H1 (cell line): ENCODE measurements around the gene AGPAT4. TPM values are rescaled to one million over a fixed set of nuclear protein-coding genes. Genes with fewer than 3 reads are reported as not detected.

Experiments
- CTCF ChIA-PET: fragments of 300-600 bp; sonication (Branson Sonifier 250); formaldehyde crosslinking; loops from one replicate; lab custom pipeline; 2021; ENCODE audit not compliant: partially characterized antibody; lab: Charles Lee
- POLR2A ChIA-PET: fragments of 300-600 bp; sonication (Branson Sonifier 250); formaldehyde crosslinking; loops from one replicate; lab custom pipeline; 2021; ENCODE audit warnings: inconsistent platforms; ENCODE audit not compliant: partially characterized antibody; lab: Charles Lee
- DNase-seq, 2 experiments: peaks; one replicate each; pipeline versions ENCODE4 v3.0.0 to v3.0.0-alpha.2; 2010 to 2022; ENCODE audit warnings: low spot score in 2 of 2, low read depth in 1 of 2, mixed read lengths in 1 of 2
- FAIRE-seq: peaks from 2 replicates; lab custom pipeline; 2011; peaks lifted over from hg19 to GRCh38; lab: Jason Lieb, UNC
- H2AFZ ChIP-seq: 2 replicates; pipeline ENCODE4 v1.8.1; 2012; ENCODE audit warnings: low read length, inconsistent platforms
- H2AK5ac ChIP-seq: 2 replicates; pipeline ENCODE4 v1.6.1; 2013; ENCODE audit warnings: low read depth, low read length
- H2BK120ac ChIP-seq: replicated peaks from 2 replicates; pipeline ENCODE3; 2013; ENCODE audit warnings: low read depth, low read length, inconsistent platforms
- H2BK12ac ChIP-seq: 2 replicates; pipeline ENCODE4 v1.6.1; 2013; ENCODE audit warnings: low read depth, low read length
- H2BK15ac ChIP-seq: 2 replicates; pipeline ENCODE4 v1.6.1; 2013; ENCODE audit warnings: low read length
- H2BK20ac ChIP-seq: 2 replicates; pipeline ENCODE4 v1.6.1; 2013; ENCODE audit warnings: low read length
- H2BK5ac ChIP-seq: 2 replicates; pipeline ENCODE4 v1.6.1; 2013; ENCODE audit warnings: low read depth, low read length
- H3K14ac ChIP-seq: 2 replicates; pipeline ENCODE4 v1.6.1; 2013; ENCODE audit warnings: inconsistent platforms; ENCODE audit not compliant: insufficient read length
- H3K18ac ChIP-seq: 2 replicates; pipeline ENCODE4 v1.6.1; 2013; ENCODE audit warnings: low read length; ENCODE audit errors: extremely low read depth
- H3K23ac ChIP-seq: 2 replicates; pipeline ENCODE4 v1.6.1; 2013; ENCODE audit warnings: inconsistent platforms; ENCODE audit not compliant: insufficient read length
- H3K23me2 ChIP-seq: 2 replicates; pipeline ENCODE4 v1.6.1; 2013; ENCODE audit warnings: low read depth, low read length
- H3K27ac ChIP-seq: 2 replicates; pipeline ENCODE4 v1.6.1; 2011; ENCODE audit warnings: low read depth, low read length, inconsistent platforms
- H3K27me3 ChIP-seq, 4 experiments: replicated peaks in 1 of 4; 1 replicate in 1 of 4; 2 replicates in 3 of 4; pipeline versions ENCODE4 v1.6.1 to v1.8.1; 2011 to 2013; ENCODE audit warnings: low read length in 3 of 4, mild to moderate bottlenecking in 3 of 4, inconsistent platforms in 2 of 4, mixed read lengths in 2 of 4, moderate library complexity in 1 of 4; ENCODE audit not compliant: control insufficient read depth in 3 of 4, insufficient read depth in 3 of 4; ENCODE audit errors: extremely low read depth in 1 of 4
- H3K36me3 ChIP-seq, 4 experiments: 2 replicates each; pipeline versions ENCODE4 v1.6.1 to v1.8.1; 2011 to 2013; ENCODE audit warnings: mild to moderate bottlenecking in 4 of 4, low read length in 3 of 4, moderate library complexity in 2 of 4, control low read depth in 1 of 4, inconsistent platforms in 1 of 4; ENCODE audit not compliant: insufficient read depth in 4 of 4, control insufficient read depth in 2 of 4
- H3K4ac ChIP-seq: replicated peaks from 2 replicates; pipeline ENCODE3; 2013; ENCODE audit warnings: low read length, low read depth, mixed read lengths, inconsistent platforms; ENCODE audit not compliant: insufficient read length
- H3K4me1 ChIP-seq, 4 experiments: replicated peaks in 1 of 4; 1 replicate in 1 of 4; 2 replicates in 3 of 4; pipeline versions ENCODE4 v1.6.1 to v1.8.1; 2011 to 2013; ENCODE audit warnings: low read length in 3 of 4, inconsistent platforms in 2 of 4, mixed read lengths in 1 of 4; ENCODE audit not compliant: insufficient read depth in 4 of 4, control insufficient read depth in 3 of 4
- H3K4me2 ChIP-seq, 2 experiments: 2 replicates each; pipeline versions ENCODE4 v1.6.1 to v1.8.1; 2011 to 2013; ENCODE audit warnings: low read depth in 2 of 2, low read length in 2 of 2, control low read depth in 1 of 2, inconsistent platforms in 1 of 2, mild to moderate bottlenecking in 1 of 2; ENCODE audit not compliant: insufficient read depth in 1 of 2
- H3K4me3 ChIP-seq, 4 experiments: fragments of 200-600, 300-600 bp in 1 of 4; sonication (generic), shearing (Covaris generic), sonication (Bioruptor Twin) in 1 of 4; 2 replicates each; pipeline versions ENCODE4 v1.5.1 to v1.8.1; 2011 to 2016; ENCODE audit warnings: low read length in 4 of 4, low read depth in 3 of 4, control low read depth in 2 of 4, inconsistent platforms in 2 of 4, mild to moderate bottlenecking in 2 of 4, mixed read lengths in 1 of 4, moderate library complexity in 1 of 4; ENCODE audit not compliant: insufficient read depth in 2 of 4; ENCODE audit errors: extremely low read depth in 1 of 4
- H3K56ac ChIP-seq: replicated peaks from 2 replicates; pipeline ENCODE3; 2013; ENCODE audit warnings: low read depth, mild to moderate bottlenecking, mixed read lengths, low read length, inconsistent platforms; ENCODE audit not compliant: insufficient read length
- H3K79me1 ChIP-seq: 2 replicates; pipeline ENCODE4 v1.6.1; 2013; ENCODE audit warnings: low read depth, low read length, control low read depth
- H3K79me2 ChIP-seq, 2 experiments: 2 replicates each; pipeline versions ENCODE4 v1.6.1 to v1.8.1; 2012 to 2013; ENCODE audit warnings: low read length in 2 of 2, mild to moderate bottlenecking in 2 of 2, inconsistent platforms in 1 of 2; ENCODE audit not compliant: insufficient read depth in 2 of 2, control insufficient read depth in 1 of 2
- H3K9ac ChIP-seq, 4 experiments: replicated peaks in 1 of 4; 1 replicate in 1 of 4; 2 replicates in 3 of 4; pipeline versions ENCODE4 v1.6.1 to v1.8.1; 2011 to 2013; ENCODE audit warnings: low read depth in 3 of 4, low read length in 3 of 4, control low read depth in 2 of 4, mild to moderate bottlenecking in 2 of 4, moderate library complexity in 2 of 4, inconsistent platforms in 1 of 4; ENCODE audit errors: extremely low read depth in 1 of 4
- H3K9me3 ChIP-seq, 2 experiments: 2 replicates each; pipeline versions ENCODE4 v1.6.1 to v1.8.1; 2012 to 2013; ENCODE audit warnings: mild to moderate bottlenecking in 2 of 2, moderate library complexity in 2 of 2, control low read depth in 1 of 2, inconsistent platforms in 1 of 2, low read depth in 1 of 2, low read length in 1 of 2, mixed read lengths in 1 of 2; ENCODE audit not compliant: insufficient read depth in 2 of 2
- H4K20me1 ChIP-seq, 2 experiments: replicated peaks in 1 of 2; 2 replicates each; pipeline versions ENCODE3 to v1.8.1; 2011 to 2013; ENCODE audit warnings: inconsistent platforms in 2 of 2, low read length in 2 of 2, mild to moderate bottlenecking in 1 of 2; ENCODE audit not compliant: insufficient read depth in 2 of 2, control insufficient read depth in 1 of 2
- H4K5ac ChIP-seq: 2 replicates; pipeline ENCODE4 v1.6.1; 2013; ENCODE audit warnings: low read length, low read depth, mixed read lengths, inconsistent platforms; ENCODE audit not compliant: insufficient read length
- H4K8ac ChIP-seq: 2 replicates; pipeline ENCODE4 v1.8.0; 2013; ENCODE audit warnings: mild to moderate bottlenecking, moderate library complexity, low read length, inconsistent platforms; ENCODE audit not compliant: insufficient read depth; ENCODE audit errors: extremely low read depth
- H4K91ac ChIP-seq: replicated peaks from 2 replicates; pipeline ENCODE3; 2013; ENCODE audit warnings: low read length, mixed read lengths, inconsistent platforms; ENCODE audit not compliant: insufficient read length
- ASH2L ChIP-seq: fragments of 200-600, 300-600 bp; sonication (generic); IDR thresholded peaks from one replicate; pipeline ENCODE4 v1.7.1; 2017; ENCODE audit warnings: low read length
- BRCA1 ChIP-seq: IDR thresholded peaks from 2 replicates; pipeline ENCODE4 v1.6.1; 2012; ENCODE audit warnings: low read depth, low read length, improper control_type of control experiment
- HDAC2 ChIP-seq, 2 experiments: fragments of 300-600 bp in 1 of 2; sonication (generic) in 1 of 2; IDR thresholded peaks; 2 replicates each; pipeline ENCODE4 v1.6.1; 2011 to 2012; ENCODE audit warnings: low read depth in 2 of 2, low read length in 2 of 2, mild to moderate bottlenecking in 2 of 2, moderate library complexity in 2 of 2, borderline replicate concordance in 1 of 2, inconsistent platforms in 1 of 2
- HDAC6 ChIP-seq: IDR thresholded peaks from one replicate; pipeline ENCODE4 v1.7.1; 2012; ENCODE audit warnings: low read depth, mild to moderate bottlenecking, inconsistent platforms, low read length, moderate library complexity
- POLR2AphosphoS5 ChIP-seq: IDR thresholded peaks from 2 replicates; pipeline ENCODE4 v1.6.1; 2011; ENCODE audit warnings: low read depth, low read length
- POU5F1 ChIP-seq: IDR thresholded peaks from 2 replicates; pipeline ENCODE4 v1.6.1; 2011; ENCODE audit warnings: low read depth, mild to moderate bottlenecking, low read length, moderate library complexity
- RBBP5 ChIP-seq: IDR thresholded peaks from 2 replicates; pipeline ENCODE4 v1.7.1; 2012; ENCODE audit warnings: low read depth, mild to moderate bottlenecking, inconsistent platforms, low read length, moderate library complexity, borderline replicate concordance
- RFX5 ChIP-seq: IDR thresholded peaks from 2 replicates; pipeline ENCODE4 v1.6.1; 2011; ENCODE audit warnings: low read depth, low read length, improper control_type of control experiment, borderline replicate concordance
- YY1 ChIP-seq: IDR thresholded peaks from 2 replicates; pipeline ENCODE4 v1.6.1; 2011; ENCODE audit warnings: low read depth, mild to moderate bottlenecking, low read length
- ZNF274 ChIP-seq: IDR thresholded peaks from 2 replicates; pipeline ENCODE4 v1.7.0; 2012; ENCODE audit warnings: low read length, borderline replicate concordance; ENCODE audit errors: extremely low read depth
- WGBS, 2 experiments: shearing (Covaris generic) in 1 of 2; methylation state at CpG; one replicate each; pipeline versions ENCODE4 v1.1.6 to v1.1.7; 2013 to 2015; ENCODE audit warnings: low lambda C conversion rate in 2 of 2, mixed read lengths in 2 of 2, inconsistent platforms in 1 of 2, low coverage in 1 of 2, missing lambda C conversion rate in 1 of 2; ENCODE audit not compliant: insufficient replicate concordance in 2 of 2, insufficient coverage in 1 of 2, insufficient read length in 1 of 2; ENCODE audit errors: extremely low coverage in 1 of 2, missing lambda C conversion rate in 1 of 2; 5-methylcytosine and 5-hydroxymethylcytosine counted together
- polyA plus RNA-seq, 7 experiments: library from polyadenylated mRNA; depleted of rRNA in 3 of 7; stranded (reverse) in 5 of 7; unstranded in 2 of 7; fragments of >200 nt in 5 of 7; fragments of 200-250 nt in 2 of 7; gene quantifications; 1 replicate in 5 of 7; 2 replicates in 1 of 7; 4 replicates in 1 of 7; pipeline versions ENCODE4 v1.2.1 to v1.2.3, GENCODE V29; 2011 to 2013; ENCODE audit warnings: missing spikeins in 2 of 7, mixed read lengths in 2 of 7
- total RNA-seq: library from RNA; stranded (reverse); fragmentation: NEBNext Ultra II Directional; extraction: Animal tissue kit (Norgen Biotek cat#: 25700); gene quantifications from 2 replicates; pipeline ENCODE4 v1.2.1, GENCODE V29; 2021

The AGPAT4 gene
- total and polyA plus RNA-seq, 2 of the 8 experiments (the other 6 are each of a cell fraction or from before 2014, with no cell fraction given): 13.5 to 23.8 TPM

DNA sequence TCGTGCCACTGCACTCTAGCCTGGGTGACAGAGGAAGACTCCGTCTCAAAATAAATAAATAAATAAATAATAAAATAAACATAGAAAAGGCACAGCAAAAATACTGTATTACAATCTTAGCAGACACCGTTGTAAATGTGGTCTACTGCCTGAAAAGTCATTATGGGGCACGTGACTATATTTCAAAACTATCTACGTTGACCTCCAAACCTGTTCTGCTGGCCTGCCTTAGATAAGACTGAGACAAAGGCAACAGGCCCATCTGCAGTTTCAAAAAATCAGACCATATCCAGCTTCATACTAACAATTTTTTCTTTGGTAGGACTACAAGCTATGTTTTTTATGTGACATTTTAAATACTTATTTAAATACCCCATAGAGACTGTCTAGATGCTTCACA lies 59.1 kb downstream of the AGPAT4 start:
- Histone ChIP-seq H3K79me2 (peaks cover 6 to 19% of the 10 kb centered on the region in 2 experiments; a peak in 3 of 4 replicates), H2BK12ac (no peak overlapping the region), H2AK5ac (no peak overlapping the region), H4K20me1 (no peaks in the 10 kb centered on the region), H2BK20ac (no peak overlapping the region), H3K27me3 (no peaks in the 10 kb centered on the region), H2BK5ac (no peak overlapping the region), H4K5ac (no peak overlapping the region), H3K9me3 (peaks cover 28 to 46% of the 10 kb centered on the region in 2 experiments), H2BK120ac (no peak overlapping the region), H3K23ac (no peak overlapping the region), H4K91ac (no peak overlapping the region), H3K18ac (no peak overlapping the region), H3K4me2 (no peak overlapping the region), H2AFZ (no peak overlapping the region), H3K56ac (no peak overlapping the region)
- WGBS, 2 experiments: 94% methylated on average over 5 of the region's 5 CpGs; no CpG with 5 or more reads in 1 of the 2 experiments
- no peak for DNase-seq
- TF ChIP-seq RBBP5: no peak
- TF ChIP-seq POLR2AphosphoS5: no peak
- TF ChIP-seq RFX5: no peak
- no peak for TF ChIP-seq HDAC2 (IDR thresholded peaks at IDR 0.05; ENCODE audit: borderline replicate concordance in 1 of 2, low read depth in 2 of 2, low read length in 2 of 2)
- no peak for TF ChIP-seq YY1
- no peak for TF ChIP-seq ZNF274
- no peak for TF ChIP-seq ASH2L
- TF ChIP-seq BRCA1: no peak
- TF ChIP-seq POU5F1: no peak
- no peak for TF ChIP-seq HDAC6
- TF ChIP-seq, all 59 proteins: peak for 0
- H3K23me2 ChIP-seq: no peaks in the 10 kb centered on the region
- H3K27ac ChIP-seq: no peak overlapping the region
- H3K36me3 ChIP-seq: peaks cover 0 to 29% (median 12%) of the 10 kb centered on the region in 4 experiments; a peak in 6 of 8 replicates
- POLR2A ChIA-PET: no interaction called here
- no peak overlapping the region for H4K8ac ChIP-seq
- H2BK15ac ChIP-seq: no peak overlapping the region
- FAIRE-seq: no peak
- no peak overlapping the region for H3K14ac ChIP-seq
- H3K9ac ChIP-seq: no peak overlapping the region
- no peaks in the 10 kb centered on the region for H3K4me1 ChIP-seq
- H3K4ac ChIP-seq: no peak overlapping the region
- no peak overlapping the region for H3K4me3 ChIP-seq
- peaks cover 4% of the 10 kb centered on the region; the same call in 1 of the 2 replicates for H3K79me1 ChIP-seq
- CTCF ChIA-PET: interaction anchor here (1.0 to 1.5 kb wide), 3 partner anchors 13 to 283 kb away, joined by 3 to 6 read pairs (median 5); no protein-coding TSS in a partner anchor
